Measurements from ENCODE around the gene PHF24.
"Not testable (repeated sequence)": the region's sequence is repeated elsewhere in the genome, so short reads cannot be mapped to it uniquely, and the experiment has no call there.

PHF24 gene

GRCh38 chr9:34996181-34996904 lies 38.3 kb downstream of the PHF24 start:
- Mint-ChIP-seq H3K4me1 (peaks cover 5% of the 10 kb centered on the region), H3K27ac (no peak overlapping the region), H3K27me3 (no peaks in the 10 kb centered on the region), H3K36me3 (no peaks in the 10 kb centered on the region), H3K9me3 (no peaks in the 10 kb centered on the region), H3K4me3 (no peak overlapping the region)
- no peak for DNase-seq
- CTCF ChIA-PET: interaction anchor here (1.6 to 2.2 kb wide), 2 partner anchors 13 to 97 kb away, joined by 4 to 7 read pairs; no protein-coding TSS in a partner anchor

GRCh38 chr9:34996905-34997279 lies 38.8 kb downstream of the PHF24 start:
- no peaks in the 10 kb centered on the region for H3K9me3 Mint-ChIP-seq
- DNase-seq: no peak
- H3K36me3 Mint-ChIP-seq: no peaks in the 10 kb centered on the region
- peaks cover 4% of the 10 kb centered on the region for H3K4me1 Mint-ChIP-seq
- no peak overlapping the region for H3K4me3 Mint-ChIP-seq
- H3K27me3 Mint-ChIP-seq: no peaks in the 10 kb centered on the region
- H3K27ac Mint-ChIP-seq: no peak overlapping the region
- CTCF ChIA-PET: interaction anchor here (2.2 kb wide), 1 partner anchor 97 kb away, joined by 7 read pairs; no protein-coding TSS in a partner anchor

- H3K36me3 Mint-ChIP-seq: no peaks in the 10 kb centered on the region
- no peak overlapping the region for H3K4me3 Mint-ChIP-seq
- H3K27me3 Mint-ChIP-seq: no peaks in the 10 kb centered on the region
- peaks cover 7% of the 10 kb centered on the region for H3K4me1 Mint-ChIP-seq
- no peaks in the 10 kb centered on the region for H3K9me3 Mint-ChIP-seq
- no peak overlapping the region for H3K27ac Mint-ChIP-seq
- CTCF ChIA-PET: interaction anchor here (2.2 kb wide), 1 partner anchor 98 kb away, joined by 7 read pairs; no protein-coding TSS in a partner anchor
- no peak for DNase-seq
Observed at GRCh38 chr9:34997379-34997781, 39.3 kb downstream of the PHF24 start.

GRCh38 chr9:34998266-34998665 lies 40.2 kb downstream of the PHF24 start:
- Mint-ChIP-seq H3K27ac (no peak overlapping the region), H3K36me3 (no peaks in the 10 kb centered on the region), H3K27me3 (no peaks in the 10 kb centered on the region), H3K4me3 (no peak overlapping the region), H3K4me1 (peaks cover 9% of the 10 kb centered on the region), H3K9me3 (no peaks in the 10 kb centered on the region)
- CTCF ChIA-PET: interaction anchor here (0.6 to 2.2 kb wide), 3 partner anchors 8 to 99 kb away, joined by 3 to 7 read pairs (median 4); partner anchors contain the start of gene DNAJB5
- DNase-seq: no peak

- CTCF ChIA-PET: no interaction called here
- DNase-seq: no peak
- no peak overlapping the region for H3K4me3 Mint-ChIP-seq
Observed at GRCh38 chr9:34999576-34999975, 41.5 kb downstream of the PHF24 start.

GRCh38 chr9:35000535-35001284 lies 42.6 kb downstream of the PHF24 start:
- no peak overlapping the region for H3K4me3 Mint-ChIP-seq
- DNase-seq: no peak
- H3K9me3 Mint-ChIP-seq: no peaks in the 10 kb centered on the region
- H3K27me3 Mint-ChIP-seq: no peaks in the 10 kb centered on the region
- peaks cover 9% of the 10 kb centered on the region for H3K4me1 Mint-ChIP-seq
- CTCF ChIA-PET: interaction anchor here (1.3 to 1.8 kb wide), 2 partner anchors 51 to 71 kb away, joined by 4 to 12 read pairs; partner anchors contain the start of gene VCP
- H3K36me3 Mint-ChIP-seq: no peaks in the 10 kb centered on the region
- no peak overlapping the region for H3K27ac Mint-ChIP-seq

More at GRCh38 chr9:34999576-34999975, 41.5 kb downstream of the PHF24 start:
- Mint-ChIP-seq H3K27me3 (no peaks in the 10 kb centered on the region), H3K9me3 (no peaks in the 10 kb centered on the region), H3K4me1 (peaks cover 9% of the 10 kb centered on the region), H3K27ac (no peak overlapping the region), H3K36me3 (no peaks in the 10 kb centered on the region)

- CTCF ChIA-PET: interaction anchor here (0.5 to 1.8 kb wide), 5 partner anchors 16 to 261 kb away, joined by 4 to 12 read pairs (median 6); partner anchors contain the start of gene VCP
- no peaks in the 10 kb centered on the region for H3K27me3 Mint-ChIP-seq
- H3K36me3 Mint-ChIP-seq: no peaks in the 10 kb centered on the region
- DNase-seq: no peak
- H3K9me3 Mint-ChIP-seq: no peaks in the 10 kb centered on the region
- no peak overlapping the region for H3K4me3 Mint-ChIP-seq
- peaks cover 9% of the 10 kb centered on the region for H3K4me1 Mint-ChIP-seq
- no peak overlapping the region for H3K27ac Mint-ChIP-seq
Observed at GRCh38 chr9:35001285-35001677, 43.2 kb downstream of the PHF24 start.

GRCh38 chr9:35001803-35002502 lies 43.9 kb downstream of the PHF24 start:
- peaks cover 9% of the 10 kb centered on the region for H3K4me1 Mint-ChIP-seq
- H3K9me3 Mint-ChIP-seq: no peaks in the 10 kb centered on the region
- no peaks in the 10 kb centered on the region for H3K36me3 Mint-ChIP-seq
- no peak overlapping the region for H3K4me3 Mint-ChIP-seq
- CTCF ChIA-PET: interaction anchor here (0.5 to 1.8 kb wide), 5 partner anchors 17 to 260 kb away, joined by 4 to 12 read pairs (median 6); partner anchors contain the start of gene VCP
- DNase-seq: no peak
- H3K27me3 Mint-ChIP-seq: no peaks in the 10 kb centered on the region
- H3K27ac Mint-ChIP-seq: no peak overlapping the region

GRCh38 chr9:35002623-35003022 lies 44.5 kb downstream of the PHF24 start:
- H3K36me3 Mint-ChIP-seq: no peaks in the 10 kb centered on the region
- no peaks in the 10 kb centered on the region for H3K27me3 Mint-ChIP-seq
- H3K4me1 Mint-ChIP-seq: peaks cover 9% of the 10 kb centered on the region
- CTCF ChIA-PET: interaction anchor here (0.9 to 1.8 kb wide), 3 partner anchors 8 to 103 kb away, joined by 4 to 12 read pairs (median 4); no protein-coding TSS in a partner anchor
- no peak overlapping the region for H3K27ac Mint-ChIP-seq
- no peaks in the 10 kb centered on the region for H3K9me3 Mint-ChIP-seq
- DNase-seq: no peak
- no peak overlapping the region for H3K4me3 Mint-ChIP-seq

GRCh38 chr9:35004299-35004698 lies 46.2 kb downstream of the PHF24 start:
- H3K36me3 Mint-ChIP-seq, H3K4me1 Mint-ChIP-seq, H3K27me3 Mint-ChIP-seq, CTCF ChIA-PET, H3K9me3 Mint-ChIP-seq, DNase-seq, H3K27ac Mint-ChIP-seq, H3K4me3 Mint-ChIP-seq: not testable (repeated sequence)

GRCh38 chr9:35010351-35010958 lies 52.4 kb downstream of the PHF24 start:
- CTCF ChIA-PET: interaction anchor here (1.3 kb wide), 1 partner anchor 16 kb away, joined by 3 read pairs; no protein-coding TSS in a partner anchor
- H3K27ac Mint-ChIP-seq: no peak overlapping the region
- H3K4me3 Mint-ChIP-seq: no peak overlapping the region
- H3K4me1 Mint-ChIP-seq: peaks cover 5% of the 10 kb centered on the region
- peaks cover 12% of the 10 kb centered on the region for H3K36me3 Mint-ChIP-seq
- H3K27me3 Mint-ChIP-seq: no peaks in the 10 kb centered on the region
- DNase-seq: no peak
- peaks cover 17% of the 10 kb centered on the region for H3K9me3 Mint-ChIP-seq

GRCh38 chr9:35014517-35014916 lies 56.4 kb downstream of the PHF24 start:
- H3K9me3 Mint-ChIP-seq: peaks cover 19% of the 10 kb centered on the region
- DNase-seq: no peak
- H3K27ac Mint-ChIP-seq: no peak overlapping the region
- no peak overlapping the region for H3K4me3 Mint-ChIP-seq
- H3K4me1 Mint-ChIP-seq: peaks cover 5% of the 10 kb centered on the region
- peaks cover 12% of the 10 kb centered on the region for H3K36me3 Mint-ChIP-seq
- no peaks in the 10 kb centered on the region for H3K27me3 Mint-ChIP-seq
- CTCF ChIA-PET: no interaction called here

GRCh38 chr9:35023443-35023842 lies 65.4 kb downstream of the PHF24 start:
- not testable (repeated sequence) for H3K4me3 Mint-ChIP-seq, H3K27me3 Mint-ChIP-seq, H3K27ac Mint-ChIP-seq, H3K36me3 Mint-ChIP-seq, H3K9me3 Mint-ChIP-seq
- peak; percentile 23 for DNase-seq
- peaks cover 32% of the 10 kb centered on the region for H3K4me1 Mint-ChIP-seq
- CTCF ChIA-PET: interaction anchor here (1.2 kb wide), 1 partner anchor 28 kb away, joined by 5 read pairs; no protein-coding TSS in a partner anchor

All from activated naive CD4-positive, alpha-beta T cell treated with anti-CD3 and anti-CD28 coated beads, Interleukin-2, amount 10 ng/mL, durations not matched to agents 7 days and 5 days (primary cell).